ENCODE measurements around the gene KCNIP4. TPM values are rescaled to one million over a fixed set of nuclear protein-coding genes. Genes with fewer than 3 reads are reported as not detected.
A peak's percentile ranks its signal among the peaks of the same experiment; 100 is the strongest.

Gene KCNIP4
- total and polyA plus RNA-seq, 2 experiments from 2014 or later = 0.14 to 0.63 TPM

DNA sequence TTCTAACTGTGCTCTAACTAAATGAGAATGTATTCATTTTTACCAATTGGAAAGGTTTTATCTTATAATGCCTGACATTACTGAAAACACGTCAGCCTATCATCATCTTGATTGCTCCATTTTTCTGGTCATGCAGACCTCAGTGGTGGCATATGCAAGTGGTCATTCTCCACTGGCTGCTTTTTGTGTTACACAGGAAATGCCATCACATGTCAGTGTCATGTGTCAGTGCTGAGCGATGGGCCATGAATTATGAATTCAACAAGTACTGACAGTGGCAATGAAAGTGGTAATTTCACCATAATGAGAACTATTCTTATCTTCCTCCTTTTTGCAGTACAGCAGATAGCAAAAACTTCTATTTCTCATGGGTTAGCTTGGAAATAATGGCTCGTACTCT is 1057.8 kb downstream of the KCNIP4 start (continued):
- TF ChIP-seq ZNF462 (CRISPR knock-in tag; IDR thresholded peaks at IDR 0.05) (no peak), NANOG (IDR thresholded peaks at IDR 0.05; ENCODE audit: borderline replicate concordance) (no peak), CREB1 (CRISPR knock-in tag; IDR thresholded peaks at IDR 0.05; ENCODE audit: low read depth) (no peak), ZNF331 (CRISPR knock-in tag; IDR thresholded peaks at IDR 0.05; ENCODE audit: low read depth) (no peak)

GRCh38 chr4:20889901-20890300 is 1058.7 kb downstream of the KCNIP4 start:
- H2AFZ ChIP-seq = no peak overlapping the region
- no peaks in the 10 kb centered on the region for H3K79me2 ChIP-seq (replicated peaks; ENCODE audit: insufficient read depth)
- H3K27ac Mint-ChIP-seq = peak overlapping the region; percentile 53
- no peaks in the 10 kb centered on the region for H3F3A ChIP-seq (replicated peaks; ENCODE audit: low read depth)
- H3K27ac ChIP-seq (ENCODE audit: low read depth) = no peak overlapping the region
- no peaks in the 10 kb centered on the region for H3K9me3 Mint-ChIP-seq
- no peak for ATAC-seq
- no peaks in the 10 kb centered on the region for H3K36me3 ChIP-seq (ENCODE audit: insufficient read depth)
- H3K4me1 ChIP-seq (ENCODE audit: insufficient read depth) = peaks cover 21% of the 10 kb centered on the region
- no peak for DNase-seq (ENCODE audit: low spot score)
- no peaks in the 10 kb centered on the region for H4K20me1 ChIP-seq (replicated peaks; ENCODE audit: insufficient read depth)
- H3K27me3 Mint-ChIP-seq (ENCODE audit: insufficient read depth, low read depth, poor library complexity) = peaks cover 2% of the 10 kb centered on the region
- no peak overlapping the region for H3K4me3 ChIP-seq
- no peaks in the 10 kb centered on the region for H3K9me2 ChIP-seq (ENCODE audit: insufficient read depth)
- H3K4me1 Mint-ChIP-seq = peaks cover 6% of the 10 kb centered on the region
- no peak overlapping the region for H3K4me3 Mint-ChIP-seq
- H3K27me3 ChIP-seq (ENCODE audit: insufficient read depth) = no peaks in the 10 kb centered on the region
- H3K36me3 Mint-ChIP-seq (ENCODE audit: low read depth) = no peaks in the 10 kb centered on the region
- no peak overlapping the region for H3K4me2 ChIP-seq
- TF ChIP-seq CREB1 (CRISPR knock-in tag; IDR thresholded peaks at IDR 0.05; ENCODE audit: low read depth) (no peak), STAT1 (IDR thresholded peaks at IDR 0.05; ENCODE audit: unreplicated experiment) (no peak), JUNB (IDR thresholded peaks at IDR 0.05; ENCODE audit: unreplicated experiment) (no peak), ZNF462 (CRISPR knock-in tag; IDR thresholded peaks at IDR 0.05) (no peak), EZH2 (IDR thresholded peaks at IDR 0.05; ENCODE audit: low read depth, unreplicated experiment) (no peak), POLR2AphosphoS5 (IDR thresholded peaks at IDR 0.05; ENCODE audit: low read depth) (no peak), ZNF114 (CRISPR knock-in tag; IDR thresholded peaks at IDR 0.05) (no peak), NANOG (IDR thresholded peaks at IDR 0.05; ENCODE audit: borderline replicate concordance) (no peak)
- TF ChIP-seq, protein P1, sequence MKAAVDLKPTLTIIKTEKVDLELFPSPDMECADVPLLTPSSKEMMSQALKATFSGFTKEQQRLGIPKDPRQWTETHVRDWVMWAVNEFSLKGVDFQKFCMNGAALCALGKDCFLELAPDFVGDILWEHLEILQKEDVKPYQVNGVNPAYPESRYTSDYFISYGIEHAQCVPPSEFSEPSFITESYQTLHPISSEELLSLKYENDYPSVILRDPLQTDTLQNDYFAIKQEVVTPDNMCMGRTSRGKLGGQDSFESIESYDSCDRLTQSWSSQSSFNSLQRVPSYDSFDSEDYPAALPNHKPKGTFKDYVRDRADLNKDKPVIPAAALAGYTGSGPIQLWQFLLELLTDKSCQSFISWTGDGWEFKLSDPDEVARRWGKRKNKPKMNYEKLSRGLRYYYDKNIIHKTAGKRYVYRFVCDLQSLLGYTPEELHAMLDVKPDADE (IDR thresholded peaks at IDR 0.05) = no peak
